Fibroblast of upper back skin (primary cell): ENCODE measurements around the gene PHF2.

Source experiments
- DNase-seq: peaks from one replicate; pipeline ENCODE4 v3.0.0-alpha.2; 2013

The PHF2 gene

GRCh38 chr9:93713716-93714115 is 137.3 kb downstream of the PHF2 start:
- no peak for DNase-seq

GRCh38 chr9:93721417-93721965 is 145.1 kb downstream of the PHF2 start:
- DNase-seq, result no peak

- no peak for DNase-seq
Measured at GRCh38 chr9:93724852-93725251, 148.5 kb downstream of the PHF2 start.

- DNase-seq, result no peak
Measured at GRCh38 chr9:93725382-93725781, 149.0 kb downstream of the PHF2 start.

GRCh38 chr9:93726147-93726546 is 149.8 kb downstream of the PHF2 start:
- DNase-seq, result no peak
